T-helper 2 cell treated with Interferon-gamma antibody and Interleukin-4, amounts not matched to agents 100 ng/mL and 5 ng/mL, for 36 hours (primary cell): ENCODE data around the gene HMGB1. TPM values are rescaled to one million over a fixed set of nuclear protein-coding genes. Genes with fewer than 3 reads are reported as not detected.

Source experiments
- intact Hi-C: fragments of 100-400 bp; cut with micrococcal nuclease; formaldehyde crosslinking; loops from one replicate; pipeline ENCODE4 v1.15.1; 2023
- total RNA-seq: library from RNA; stranded (reverse); gene quantifications from 2 replicates; pipeline ENCODE4 v1.2.3, GENCODE V29; 2022

HMGB1 gene
- total RNA-seq, result 665 and 671 TPM in 2 replicates

DNA sequence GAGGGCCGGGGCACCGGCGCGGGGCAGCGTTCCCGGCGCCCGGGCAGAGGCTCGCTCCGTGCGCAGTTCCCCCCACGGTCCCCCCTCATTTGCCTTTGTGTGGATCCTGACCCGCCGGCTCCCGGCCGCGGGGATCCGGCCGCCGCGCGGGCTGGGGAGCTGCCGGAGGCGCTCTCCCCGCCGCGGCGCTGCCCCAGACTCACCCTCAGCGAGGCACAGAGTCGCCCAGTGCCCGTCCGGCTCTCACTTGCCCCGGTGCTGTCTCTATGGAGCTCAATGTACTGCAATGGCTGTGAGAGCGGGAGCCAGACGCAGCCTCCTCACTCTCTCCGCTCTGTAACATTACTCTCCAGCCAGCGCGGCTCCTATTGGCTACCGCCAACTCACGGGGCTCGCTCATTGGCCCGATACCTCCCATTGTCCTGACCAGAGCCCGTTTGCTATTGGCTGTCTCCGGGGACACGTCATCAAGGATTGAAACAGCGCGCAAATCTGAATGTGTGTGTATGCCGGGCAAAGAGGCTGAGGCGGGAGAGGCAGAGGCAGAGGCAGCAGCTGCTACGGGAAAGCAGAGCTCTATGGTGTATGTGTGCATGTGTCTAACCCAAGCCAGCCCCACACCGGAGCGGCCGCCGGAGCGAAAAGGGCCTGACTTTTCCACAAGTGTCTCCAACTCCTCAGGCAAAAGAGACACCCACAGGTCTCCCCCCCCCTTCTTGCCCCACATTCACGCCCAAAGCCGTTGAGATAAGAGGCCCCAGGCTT is at the start of gene HMGB1:
TSS of gene HMGB1 (minus strand) at position 344 of the 765 bp plus-strand sequence. CDS start 2,256 bp downstream, outside the sequence.
- intact Hi-C loops, result loop anchor here (1.0 to 10.0 kb wide), 12 partner anchors 71 to 871 kb away; partner anchors contain the start of genes HSPH1, KATNAL1, SLC7A1 and UBL3

DNA sequence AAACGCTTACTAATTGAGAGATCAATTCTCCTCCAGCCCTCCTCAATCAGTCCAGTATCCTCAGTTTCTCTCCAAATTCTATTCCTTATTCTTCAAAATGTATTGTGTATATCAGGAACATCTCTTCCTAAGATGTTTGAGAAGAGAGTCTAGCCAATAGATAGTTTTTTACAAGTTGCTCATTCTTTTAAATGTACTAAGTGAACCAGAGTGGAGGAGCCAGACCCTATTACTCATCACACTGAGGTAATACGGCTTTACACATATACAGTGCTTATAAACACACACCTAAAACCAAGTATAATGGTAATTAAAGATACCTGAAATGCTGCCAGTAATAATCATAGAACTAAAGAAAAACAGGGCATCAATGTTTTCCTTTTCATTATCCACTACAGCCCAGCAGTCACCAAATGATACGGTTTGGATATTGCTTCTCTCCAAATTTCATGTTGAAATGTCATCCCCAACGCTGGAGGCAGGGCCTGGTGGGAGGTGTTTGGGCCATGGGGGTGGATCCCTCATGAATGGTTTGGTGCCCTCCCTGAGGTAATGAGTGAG is 45.2 kb upstream of the HMGB1 start:
- intact Hi-C loops, result no loop called here

DNA sequence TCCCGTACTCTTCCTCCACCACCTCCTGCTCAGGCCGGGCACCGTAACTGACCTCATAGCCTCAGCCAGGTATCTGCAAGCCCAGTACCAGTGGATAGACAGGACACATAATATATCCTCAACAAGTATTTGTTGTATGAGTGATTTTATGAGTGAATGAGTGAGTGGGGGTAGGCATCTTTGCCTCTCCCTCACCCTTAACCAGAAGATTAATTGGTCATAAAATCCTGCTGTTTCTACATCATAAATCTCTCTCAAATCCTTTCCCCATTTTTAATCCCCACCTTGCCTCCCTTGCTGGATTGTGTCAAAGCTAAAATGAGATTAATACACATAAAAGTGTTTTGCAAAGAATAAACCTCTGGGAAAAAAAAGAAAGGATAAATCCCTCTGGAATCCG is 44.4 kb upstream of the HMGB1 start:
- intact Hi-C loops, result no loop called here

DNA sequence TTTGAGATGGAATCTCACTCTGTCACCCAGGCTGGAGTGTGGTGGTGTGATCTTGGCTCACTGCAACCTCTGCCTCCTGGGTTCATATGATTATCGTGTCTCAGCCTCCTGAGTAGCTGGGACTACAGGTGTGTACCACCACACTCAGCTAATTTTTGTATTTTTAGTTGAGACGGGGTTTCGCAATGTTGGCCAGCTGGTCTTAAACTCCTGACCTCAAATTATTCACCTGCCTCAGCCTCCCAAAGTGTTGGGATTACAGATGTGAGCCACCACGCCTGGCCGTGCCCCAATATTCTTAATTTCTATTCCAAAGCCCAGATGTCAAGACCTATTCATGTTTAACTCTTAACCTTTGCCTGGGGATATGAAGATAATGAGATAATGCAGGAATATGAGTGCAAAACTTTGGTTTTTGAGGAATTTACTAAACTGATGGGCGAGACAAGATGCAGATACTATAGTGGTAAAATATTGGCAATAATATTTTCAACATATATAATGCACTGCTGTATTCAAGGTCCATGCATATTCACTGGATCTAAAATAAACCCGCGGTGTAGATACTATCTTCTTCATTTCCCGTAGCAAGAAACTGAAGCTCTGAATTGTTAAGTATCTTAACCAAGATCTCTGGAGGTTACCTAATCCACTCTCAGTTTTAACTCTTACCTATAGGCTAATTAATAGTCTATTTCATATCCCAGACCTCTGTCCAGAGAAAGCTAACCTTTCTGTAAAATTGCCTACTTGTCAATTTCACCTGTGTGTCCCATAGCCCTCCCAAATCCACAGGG is 43.7 kb upstream of the HMGB1 start:
- intact Hi-C loops, result no loop called here

DNA sequence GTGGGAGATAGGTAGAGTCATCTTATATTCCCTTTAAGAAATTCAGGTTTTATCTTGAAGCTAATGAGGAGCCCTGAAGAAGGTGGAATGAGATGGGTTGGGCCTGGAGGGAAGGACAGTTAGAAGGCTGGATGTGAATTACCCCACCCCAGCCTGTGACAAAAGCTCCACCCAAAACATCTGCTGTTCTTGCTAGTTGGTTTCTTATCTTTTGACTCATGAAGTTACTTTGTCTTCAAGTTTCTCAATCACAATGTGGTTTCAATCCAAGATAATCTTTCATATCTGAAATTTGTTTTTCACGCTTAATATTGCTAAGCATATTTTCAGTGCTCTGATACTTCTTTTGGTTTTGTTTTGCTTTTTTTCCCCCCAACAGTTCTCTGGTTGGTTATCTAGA is 38.3 kb upstream of the HMGB1 start:
- intact Hi-C loops, result loop anchor here (1.0 kb wide), 1 partner anchor 40 kb away; no protein-coding TSS in a partner anchor

DNA sequence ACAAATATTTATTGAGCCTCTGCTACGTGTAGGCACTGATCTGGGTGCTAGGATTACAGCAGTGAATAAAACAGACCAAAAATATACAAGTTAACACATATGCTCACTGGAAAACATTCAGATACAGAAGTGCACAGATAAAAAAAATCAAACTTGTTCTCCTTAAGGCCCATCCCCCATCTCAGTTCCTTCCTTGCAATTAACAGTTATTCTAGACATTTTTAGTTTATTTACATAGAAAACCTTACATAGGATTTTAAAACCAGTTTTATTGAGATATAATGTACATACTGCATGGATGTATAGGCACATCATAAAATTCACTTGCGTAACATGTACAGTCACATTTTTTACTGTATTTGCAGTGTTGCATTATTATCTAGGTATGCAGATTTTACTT is 36.5 kb upstream of the HMGB1 start:
- intact Hi-C loops, result no loop called here

DNA sequence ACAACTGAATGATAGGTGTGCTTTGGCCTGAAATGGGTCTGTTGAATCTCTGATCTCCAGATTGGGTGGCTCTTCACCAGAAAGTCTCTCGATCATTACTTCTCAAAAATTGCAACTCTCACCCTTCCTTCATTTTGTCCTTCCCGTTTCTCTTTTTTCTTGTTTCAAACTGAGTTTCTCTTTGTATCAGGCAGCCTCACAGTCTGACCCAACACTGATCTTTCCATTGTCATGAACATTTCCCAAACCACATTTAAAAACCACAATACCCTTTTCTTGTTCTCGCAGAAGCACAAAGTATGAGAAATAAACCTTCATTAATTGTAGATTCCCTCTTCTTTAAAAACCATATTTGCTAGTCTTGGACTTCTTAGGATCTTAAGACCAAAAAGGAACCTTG is 33.6 kb upstream of the HMGB1 start:
- intact Hi-C loops, result no loop called here

DNA sequence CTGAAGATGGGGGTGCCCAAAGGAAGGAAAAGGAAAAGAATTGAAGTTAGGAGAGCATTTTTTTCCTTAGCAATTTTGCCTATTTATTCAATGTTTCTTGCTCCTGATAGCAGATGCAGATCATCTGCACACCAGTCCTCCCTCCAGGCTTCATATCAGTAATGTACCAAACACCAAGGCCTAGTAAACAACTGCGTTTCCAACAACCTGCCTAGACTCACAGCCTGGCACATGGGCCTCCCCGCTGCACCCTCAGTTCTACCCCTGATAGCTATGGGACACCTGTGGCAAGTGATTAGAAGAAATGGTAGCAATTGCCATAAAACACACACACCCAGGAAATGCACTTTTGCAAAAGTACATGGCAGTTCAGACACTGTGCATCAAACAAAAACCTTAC is 30.4 kb upstream of the HMGB1 start:
- intact Hi-C loops, result no loop called here

DNA sequence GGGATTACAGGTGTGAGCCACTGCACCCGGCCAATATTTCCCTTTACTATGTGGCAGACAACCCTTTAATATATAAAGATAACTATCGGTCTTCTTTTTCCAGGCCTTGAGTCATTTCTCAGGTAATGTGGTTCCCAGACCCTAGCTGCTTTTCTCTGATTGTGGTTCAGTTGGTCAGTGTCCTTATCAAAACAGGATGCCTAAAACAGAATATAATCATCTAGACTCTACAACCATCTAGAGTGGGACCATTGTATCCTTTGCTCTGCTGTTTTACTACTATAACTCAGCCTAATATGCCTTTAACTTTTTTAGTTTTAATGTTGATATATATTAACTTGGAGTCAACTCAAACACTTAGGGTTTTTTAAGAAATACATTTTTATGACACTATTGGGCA is 30.0 kb upstream of the HMGB1 start:
- intact Hi-C loops, result no loop called here

DNA sequence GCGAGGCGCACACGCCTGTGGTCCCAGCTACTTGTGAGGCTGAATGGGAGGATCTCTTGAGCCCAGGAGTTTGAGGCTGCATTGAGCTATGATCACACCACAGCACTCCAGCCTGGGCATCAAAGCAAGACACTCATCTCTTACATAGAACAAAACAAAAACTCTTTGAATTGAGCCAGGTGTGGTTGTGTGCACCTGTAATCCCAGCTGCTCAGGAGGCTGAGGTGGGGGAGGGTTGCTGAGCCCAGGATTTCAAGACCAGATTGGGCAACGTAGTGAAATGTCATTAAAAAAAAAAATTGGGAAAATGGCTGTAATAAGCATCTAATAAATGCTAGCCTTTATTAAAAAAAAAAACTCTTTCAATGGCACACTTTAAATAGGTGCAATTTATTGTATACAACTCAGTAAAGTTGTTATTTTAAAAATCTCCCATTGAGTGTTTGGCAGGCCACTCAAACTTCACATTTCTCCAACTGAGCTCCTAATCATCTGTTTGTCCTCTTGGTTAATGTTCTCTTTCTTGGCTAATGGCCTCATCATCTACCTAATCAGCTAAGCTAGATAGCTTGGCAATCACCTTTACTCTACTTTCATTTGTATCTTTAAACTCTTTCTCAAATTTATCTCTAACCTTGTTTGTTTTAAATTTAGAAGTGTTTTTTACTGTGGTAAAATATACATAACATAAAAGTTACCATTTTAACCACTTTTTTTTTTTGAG is 28.1 kb upstream of the HMGB1 start:
- intact Hi-C loops, result no loop called here

DNA sequence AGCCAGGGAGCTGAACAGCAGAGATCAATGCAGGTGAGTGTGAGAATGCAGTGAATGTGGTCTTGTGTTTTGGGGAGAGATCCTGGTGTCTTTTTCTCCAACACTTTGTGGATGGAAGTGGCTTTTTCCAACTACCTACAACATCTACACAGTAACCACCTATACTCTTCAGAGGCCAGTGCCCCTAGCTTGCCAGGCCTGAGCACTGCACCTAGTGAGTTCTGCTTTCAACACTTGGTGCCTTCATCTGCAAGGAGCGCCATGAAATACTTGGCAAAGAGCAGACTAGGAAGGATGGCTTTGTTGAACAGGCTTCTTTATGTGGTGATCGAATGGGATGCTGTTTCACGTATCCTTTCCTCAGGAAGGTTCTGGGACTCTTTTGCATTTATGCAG is 21.3 kb upstream of the HMGB1 start:
- intact Hi-C loops, result no loop called here

DNA sequence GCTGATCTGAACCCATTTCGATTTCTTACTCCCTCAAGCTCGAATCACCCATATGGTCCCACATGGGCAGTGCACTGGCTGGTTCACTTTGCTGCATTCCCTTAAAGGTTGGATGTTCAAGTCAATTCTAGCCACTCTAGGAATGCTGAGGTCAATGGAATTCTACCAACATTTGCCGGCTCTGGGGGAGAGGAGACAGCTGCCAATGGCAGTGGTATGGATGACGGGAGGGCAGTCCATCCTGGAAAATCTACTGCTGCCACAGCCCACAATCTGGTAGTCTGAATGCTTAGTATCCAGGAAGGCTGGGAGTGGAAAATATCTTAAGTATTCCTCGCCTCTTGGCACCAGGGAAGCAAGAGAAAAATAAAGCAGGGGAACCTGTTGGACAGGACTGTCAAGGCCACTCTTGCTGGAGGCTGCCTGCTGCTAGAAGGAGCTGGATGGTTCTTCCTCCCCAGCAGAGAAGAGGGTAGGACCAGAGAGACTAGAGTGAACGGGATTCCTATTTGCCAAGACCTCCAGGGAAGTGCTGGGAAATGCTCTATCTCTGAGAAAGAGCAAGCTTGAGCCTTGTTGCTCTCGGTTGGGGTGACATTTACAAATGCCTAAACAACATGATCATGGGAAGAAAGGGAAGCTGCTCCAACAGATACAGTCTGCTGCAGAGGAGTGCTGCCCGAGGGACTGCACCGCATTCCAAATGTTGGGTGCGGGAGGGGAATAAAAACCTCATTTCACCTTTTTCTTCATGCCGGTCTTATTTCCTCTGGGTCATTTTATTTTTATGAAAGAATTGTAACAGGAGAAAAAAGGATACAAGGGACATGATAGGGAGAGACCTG is 20.7 kb upstream of the HMGB1 start:
- intact Hi-C loops, result no loop called here

DNA sequence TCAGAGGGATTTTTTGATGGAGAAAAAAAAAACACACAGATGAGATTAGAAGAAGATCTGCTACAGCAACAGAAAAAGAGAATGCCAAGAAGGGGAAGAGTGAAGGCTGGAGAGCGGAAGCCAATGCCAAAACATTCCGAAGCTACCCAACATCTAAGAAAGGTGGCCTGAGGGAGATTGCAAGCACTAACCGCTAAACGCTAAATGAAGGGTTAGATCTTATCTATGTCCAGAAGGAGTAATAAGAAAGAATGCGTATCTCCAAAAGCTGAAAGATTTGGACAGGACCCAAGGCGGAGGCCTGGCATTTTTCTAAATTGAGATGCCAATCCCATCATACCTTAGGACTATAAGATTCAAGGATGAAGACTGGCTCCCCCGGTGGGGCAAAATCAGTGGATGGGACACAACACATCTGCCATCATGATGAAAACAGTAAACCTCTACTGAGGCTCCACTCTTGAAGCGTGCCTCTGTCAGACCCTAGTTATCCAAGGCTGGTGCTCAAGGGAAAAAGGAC is 15.6 kb upstream of the HMGB1 start:
- intact Hi-C loops, result no loop called here

DNA sequence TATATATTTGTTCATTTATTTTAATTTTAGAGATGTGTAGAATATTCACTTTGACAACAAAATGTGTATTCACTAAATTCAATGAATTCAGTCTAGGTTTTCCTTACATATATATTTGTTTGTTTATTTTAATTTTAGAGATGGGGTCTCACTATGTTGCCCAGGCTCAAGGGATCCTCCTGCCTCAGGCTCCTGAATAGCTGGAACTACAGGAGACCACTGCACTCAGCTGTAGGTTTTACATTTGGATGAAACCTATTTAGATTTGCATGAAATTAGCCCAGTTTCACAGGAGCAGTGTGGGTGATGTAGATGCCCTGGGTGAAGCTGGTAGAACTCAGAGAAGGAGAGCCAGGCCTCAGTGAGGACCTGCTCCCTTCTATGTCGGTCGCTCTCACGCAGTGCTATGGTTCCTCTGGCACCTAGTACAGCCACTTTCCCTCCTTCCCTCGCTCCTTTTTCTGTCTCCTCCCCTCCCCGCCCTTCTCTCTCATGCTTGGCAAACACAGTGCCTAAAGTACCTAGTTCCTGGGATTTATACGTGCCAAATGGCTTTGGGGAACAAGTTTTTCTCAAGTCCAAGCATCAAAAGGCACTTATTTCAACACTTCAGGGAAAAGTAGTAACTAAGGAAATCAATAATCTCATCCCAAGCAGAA is 14.7 kb upstream of the HMGB1 start:
- intact Hi-C loops, result no loop called here

DNA sequence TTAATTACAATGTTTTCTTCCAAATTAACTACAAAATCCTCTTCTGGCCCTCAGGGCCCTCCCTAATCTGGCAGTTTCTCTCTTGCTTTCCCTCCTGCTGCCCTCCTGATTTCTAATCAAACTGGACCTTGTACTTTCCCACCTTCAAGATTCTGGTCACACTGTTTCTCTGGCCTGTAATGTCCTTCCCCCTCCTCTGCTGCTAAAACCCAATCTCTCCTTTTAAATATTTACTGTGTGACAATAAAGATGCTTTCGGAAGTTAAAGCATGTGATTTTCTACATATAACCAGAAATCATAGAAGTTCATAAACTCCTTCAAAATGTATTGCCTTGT is 14.1 kb upstream of the HMGB1 start:
- intact Hi-C loops, result no loop called here

DNA sequence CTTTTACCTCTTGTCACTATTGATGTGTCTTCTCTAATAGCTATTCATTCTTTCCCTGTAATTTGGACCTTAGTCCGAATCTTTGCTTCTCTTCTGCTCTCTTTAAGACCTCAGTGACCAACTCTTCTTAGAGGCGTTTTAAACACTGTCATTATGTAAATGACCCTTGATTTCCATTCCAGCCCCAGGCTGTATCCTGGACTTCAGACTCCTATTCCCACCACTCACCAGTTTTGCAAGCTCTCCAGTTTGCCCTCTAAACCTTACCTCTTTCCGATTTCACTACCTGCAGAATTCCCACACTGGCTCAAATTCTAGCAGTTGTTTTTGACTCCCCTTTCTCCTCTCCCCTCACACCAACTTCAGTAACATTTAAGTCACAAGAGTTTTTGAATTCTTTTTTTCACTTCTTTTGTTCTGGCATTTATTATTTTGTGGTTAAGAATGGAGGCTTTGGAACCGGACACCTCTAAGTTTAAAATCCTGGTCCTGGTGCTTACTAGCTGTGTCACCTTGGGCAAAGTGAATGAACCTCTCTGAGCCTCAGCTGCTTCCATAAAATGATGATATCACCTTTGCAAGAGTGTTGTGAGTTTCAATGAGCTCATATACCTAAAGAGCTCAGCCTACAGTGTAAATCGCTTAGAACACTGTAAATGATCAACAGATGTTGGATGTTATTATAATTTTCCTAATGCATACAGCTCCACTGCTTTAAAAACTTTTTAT is 13.6 kb upstream of the HMGB1 start:
- intact Hi-C loops, result no loop called here

DNA sequence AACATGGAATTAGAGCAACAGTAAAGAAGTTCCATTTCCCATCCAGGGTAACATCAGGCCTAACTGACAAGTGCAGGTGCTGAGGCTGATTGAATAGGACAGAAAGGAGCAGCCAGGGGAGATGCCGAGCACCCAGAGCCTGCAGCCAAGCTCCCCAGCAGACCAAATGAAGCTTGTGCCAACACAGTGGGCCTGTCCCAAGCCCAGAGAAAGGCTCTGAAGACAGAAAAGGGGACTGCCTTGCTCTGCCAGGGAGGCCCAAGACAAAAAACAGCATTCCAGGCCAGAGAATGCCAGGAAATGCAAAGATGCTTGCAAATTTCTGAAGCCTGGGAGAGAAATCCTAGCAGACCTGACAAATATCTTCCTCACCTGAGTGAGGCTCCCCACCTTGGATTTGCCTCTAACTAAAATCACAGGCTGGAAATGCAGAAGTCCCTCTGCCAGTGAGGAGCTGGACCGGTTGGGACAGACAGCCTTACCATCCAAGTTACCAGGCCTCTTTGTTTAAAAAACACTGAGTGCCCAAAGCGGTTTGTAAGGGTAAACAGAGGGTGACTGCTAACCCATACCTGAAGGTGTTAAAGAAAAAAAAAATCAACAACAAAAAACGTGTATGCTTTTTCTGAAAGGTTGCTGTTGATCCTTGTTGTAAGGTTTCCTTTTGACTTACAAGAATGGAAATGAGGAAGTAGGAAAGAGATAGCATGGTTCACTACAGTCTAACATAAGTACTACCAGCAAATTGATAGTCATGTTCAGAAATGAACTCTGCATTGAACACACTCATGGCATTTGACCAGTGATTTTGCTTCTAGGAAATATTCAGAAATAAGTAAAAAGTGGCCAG is 11.8 kb upstream of the HMGB1 start:
- intact Hi-C loops, result no loop called here

DNA sequence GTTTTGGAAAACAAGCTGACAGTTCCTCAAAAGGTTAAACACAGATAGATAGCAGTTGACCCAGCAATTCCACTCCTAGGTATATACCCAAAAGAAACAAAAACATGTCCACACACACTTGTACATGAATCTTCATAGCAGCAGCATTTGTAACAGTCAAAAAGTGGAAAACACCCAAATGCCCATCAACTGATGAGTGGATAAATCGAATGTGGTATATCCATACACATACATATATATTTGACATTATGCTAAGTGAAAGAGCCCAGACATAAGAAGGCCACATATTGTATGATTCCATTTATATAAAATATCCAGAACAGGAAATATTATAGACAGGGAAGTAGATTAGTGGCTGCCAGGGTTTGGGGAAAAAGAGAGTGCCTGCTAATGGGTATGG is 7.9 kb upstream of the HMGB1 start:
- intact Hi-C loops, result no loop called here
